HepG2 (cell line): ENCODE data around the gene CNBD2. TPM values are rescaled to one million over a fixed set of nuclear protein-coding genes. Genes with fewer than 3 reads are reported as not detected.

ENCODE experiments used
- ATF7-NPFF ChIP-seq: sonication (generic); formaldehyde crosslinking; IDR thresholded peaks from 2 replicates; pipeline ENCODE4 v1.8.1; 2023; ENCODE audit warnings: mild to moderate bottlenecking, low read depth, missing genetic modification reagents, moderate library complexity
- ATM ChIP-seq: fragments of 450-650 bp; IDR thresholded peaks from 2 replicates; pipeline ENCODE4 v1.7.1; 2017; ENCODE audit warnings: mild to moderate bottlenecking, borderline replicate concordance
- DR1 ChIP-seq: sonication (generic); formaldehyde crosslinking; IDR thresholded peaks from 2 replicates; pipeline ENCODE4 v1.8.0; 2021; ENCODE audit warnings: mild to moderate bottlenecking, missing genetic modification reagents, inconsistent platforms
- MIER2 ChIP-seq: IDR thresholded peaks from 2 replicates; pipeline ENCODE4 v1.6.1; 2016; ENCODE audit warnings: missing biosample characterization, missing genetic modification reagents
- PLRG1 ChIP-seq: fragments of 450-650 bp; conservative IDR thresholded peaks from 2 replicates; pipeline ENCODE4 v1.6.1; 2016
- RAD51 ChIP-seq: fragments of 450-650 bp; IDR thresholded peaks from 2 replicates; pipeline ENCODE4 v1.6.1; 2016; ENCODE audit warnings: borderline replicate concordance
- RBM22 ChIP-seq: fragments of 200-400 bp; formaldehyde crosslinking; optimal IDR thresholded peaks from 2 replicates; pipeline ENCODE3; 2017; ENCODE audit warnings: mild to moderate bottlenecking, low read length, moderate library complexity
- SCMH1 ChIP-seq: sonication (generic); formaldehyde crosslinking; IDR thresholded peaks from 2 replicates; pipeline ENCODE4 v1.9.0; 2021; ENCODE audit warnings: missing genetic modification reagents, mild to moderate bottlenecking, borderline replicate concordance
- SNAI1 ChIP-seq: sonication (generic); formaldehyde crosslinking; IDR thresholded peaks from 2 replicates; pipeline ENCODE4 v1.5.0; 2020; ENCODE audit warnings: mild to moderate bottlenecking, missing genetic modification reagents, borderline replicate concordance
- TRIM22 ChIP-seq: fragments of 450-650 bp; IDR thresholded peaks from 2 replicates; pipeline ENCODE4 v1.6.1; 2017
- ZBTB4 ChIP-seq: sonication (generic); formaldehyde crosslinking; IDR thresholded peaks from 2 replicates; pipeline ENCODE4 v1.4.0; 2020; ENCODE audit warnings: missing genetic modification reagents, mild to moderate bottlenecking, borderline replicate concordance
- ZFP82 ChIP-seq: sonication (generic); formaldehyde crosslinking; IDR thresholded peaks from 2 replicates; pipeline ENCODE4 v1.5.1; 2020; ENCODE audit warnings: mild to moderate bottlenecking, missing genetic modification reagents, borderline replicate concordance
- ZFYVE20 ChIP-seq: sonication (generic); formaldehyde crosslinking; IDR thresholded peaks from 2 replicates; pipeline ENCODE4 v1.8.0; 2023; ENCODE audit warnings: low read depth, mild to moderate bottlenecking, moderate library complexity, missing genetic modification reagents, borderline replicate concordance
- ZNF343 ChIP-seq: sonication (generic); formaldehyde crosslinking; IDR thresholded peaks from 2 replicates; pipeline ENCODE4 v1.4.0; 2020; ENCODE audit warnings: mild to moderate bottlenecking, missing genetic modification reagents
- ZNF441 ChIP-seq: sonication (generic); formaldehyde crosslinking; IDR thresholded peaks from 2 replicates; pipeline ENCODE4 v1.7.0; 2021; ENCODE audit warnings: missing genetic modification reagents, borderline replicate concordance
- ZNF841 ChIP-seq: sonication (generic); formaldehyde crosslinking; IDR thresholded peaks from 2 replicates; pipeline ENCODE4 v1.8.1; 2023; ENCODE audit warnings: missing genetic modification reagents, borderline replicate concordance
- polyA plus RNA-seq, 8 experiments: library from polyadenylated mRNA; depleted of rRNA in 3 of 8; stranded (reverse) in 7 of 8; unstranded in 1 of 8; fragments of >200 nt; fragmentation: Illumina TruSeq in 4 of 8; extraction: Trizol in 4 of 8; gene quantifications; 2 replicates each; pipeline versions ENCODE4 v1.2.1 to v1.2.3, GENCODE V29; 2011 to 2016; ENCODE audit warnings: low read depth in 4 of 8, missing spikeins in 1 of 8, mixed read lengths in 1 of 8; ENCODE audit not compliant: insufficient read depth in 1 of 8
- total RNA-seq, 5 experiments: library from RNA; depleted of rRNA; stranded (reverse); fragments of >200 nt; fragmentation: Illumina TruSeq; extraction: Trizol; gene quantifications; 2 replicates each; pipeline ENCODE4 v1.2.3, GENCODE V29; 2016; ENCODE audit warnings: low read depth in 1 of 5
- TF ChIP-seq, protein P1 (sequence below): sonication (generic); formaldehyde crosslinking; IDR thresholded peaks from 2 replicates; pipeline ENCODE4 v1.9.0; 2022; ENCODE audit warnings: low read depth, missing genetic modification reagents
- TF ChIP-seq, protein P2 (sequence below): sonication (generic); formaldehyde crosslinking; IDR thresholded peaks from 2 replicates; pipeline ENCODE4 v1.8.0; 2022; ENCODE audit warnings: missing genetic modification reagents, mild to moderate bottlenecking, moderate library complexity, borderline replicate concordance
- TF ChIP-seq, protein P3 (sequence below): IDR thresholded peaks from 2 replicates; pipeline ENCODE4 v1.6.1; 2016; ENCODE audit warnings: missing compliant biosample characterization, missing genetic modification reagents, borderline replicate concordance

CNBD2 gene
- total and polyA plus RNA-seq, 2 of the 13 experiments (the other 11 are each of a cell fraction or from before 2014, with no cell fraction given), result 12.4 to 22.8 TPM

- TF ChIP-seq ZNF841 (CRISPR knock-in tag) (peak; percentile 78; the same call in 1 of the 2 replicates), ZNF441 (CRISPR knock-in tag) (peak; percentile 67), ATF7-NPFF (peak; percentile 73), RBM22 (no peak), ZFYVE20 (peak; percentile 87), PLRG1 (no peak), TRIM22 (no peak), ZBTB4 (CRISPR knock-in tag) (0 out of 2 replicates have a peak, but pooled peaks have one; percentile 9), SNAI1 (CRISPR knock-in tag) (no peak), RAD51 (peak; percentile 80), ZFP82 (CRISPR knock-in tag) (peak; percentile 99), ZNF343 (CRISPR knock-in tag) (peak; percentile 96), SCMH1 (no peak), DR1 (CRISPR knock-in tag) (peak; percentile 88), ATM (no peak), MIER2 (CRISPR knock-in tag) (peak; percentile 82)
- TF ChIP-seq, protein P1, sequence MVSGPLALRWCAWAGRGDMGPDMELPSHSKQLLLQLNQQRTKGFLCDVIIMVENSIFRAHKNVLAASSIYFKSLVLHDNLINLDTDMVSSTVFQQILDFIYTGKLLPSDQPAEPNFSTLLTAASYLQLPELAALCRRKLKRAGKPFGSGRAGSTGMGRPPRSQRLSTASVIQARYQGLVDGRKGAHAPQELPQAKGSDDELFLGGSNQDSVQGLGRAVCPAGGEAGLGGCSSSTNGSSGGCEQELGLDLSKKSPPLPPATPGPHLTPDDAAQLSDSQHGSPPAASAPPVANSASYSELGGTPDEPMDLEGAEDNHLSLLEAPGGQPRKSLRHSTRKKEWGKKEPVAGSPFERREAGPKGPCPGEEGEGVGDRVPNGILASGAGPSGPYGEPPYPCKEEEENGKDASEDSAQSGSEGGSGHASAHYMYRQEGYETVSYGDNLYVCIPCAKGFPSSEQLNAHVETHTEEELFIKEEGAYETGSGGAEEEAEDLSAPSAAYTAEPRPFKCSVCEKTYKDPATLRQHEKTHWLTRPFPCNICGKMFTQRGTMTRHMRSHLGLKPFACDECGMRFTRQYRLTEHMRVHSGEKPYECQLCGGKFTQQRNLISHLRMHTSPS (CRISPR knock-in tag), result no peak
- TF ChIP-seq, protein P2, sequence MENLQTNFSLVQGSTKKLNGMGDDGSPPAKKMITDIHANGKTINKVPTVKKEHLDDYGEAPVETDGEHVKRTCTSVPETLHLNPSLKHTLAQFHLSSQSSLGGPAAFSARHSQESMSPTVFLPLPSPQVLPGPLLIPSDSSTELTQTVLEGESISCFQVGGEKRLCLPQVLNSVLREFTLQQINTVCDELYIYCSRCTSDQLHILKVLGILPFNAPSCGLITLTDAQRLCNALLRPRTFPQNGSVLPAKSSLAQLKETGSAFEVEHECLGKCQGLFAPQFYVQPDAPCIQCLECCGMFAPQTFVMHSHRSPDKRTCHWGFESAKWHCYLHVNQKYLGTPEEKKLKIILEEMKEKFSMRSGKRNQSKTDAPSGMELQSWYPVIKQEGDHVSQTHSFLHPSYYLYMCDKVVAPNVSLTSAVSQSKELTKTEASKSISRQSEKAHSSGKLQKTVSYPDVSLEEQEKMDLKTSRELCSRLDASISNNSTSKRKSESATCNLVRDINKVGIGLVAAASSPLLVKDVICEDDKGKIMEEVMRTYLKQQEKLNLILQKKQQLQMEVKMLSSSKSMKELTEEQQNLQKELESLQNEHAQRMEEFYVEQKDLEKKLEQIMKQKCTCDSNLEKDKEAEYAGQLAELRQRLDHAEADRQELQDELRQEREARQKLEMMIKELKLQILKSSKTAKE (CRISPR knock-in tag), result peak; percentile 78
- TF ChIP-seq, protein P3, sequence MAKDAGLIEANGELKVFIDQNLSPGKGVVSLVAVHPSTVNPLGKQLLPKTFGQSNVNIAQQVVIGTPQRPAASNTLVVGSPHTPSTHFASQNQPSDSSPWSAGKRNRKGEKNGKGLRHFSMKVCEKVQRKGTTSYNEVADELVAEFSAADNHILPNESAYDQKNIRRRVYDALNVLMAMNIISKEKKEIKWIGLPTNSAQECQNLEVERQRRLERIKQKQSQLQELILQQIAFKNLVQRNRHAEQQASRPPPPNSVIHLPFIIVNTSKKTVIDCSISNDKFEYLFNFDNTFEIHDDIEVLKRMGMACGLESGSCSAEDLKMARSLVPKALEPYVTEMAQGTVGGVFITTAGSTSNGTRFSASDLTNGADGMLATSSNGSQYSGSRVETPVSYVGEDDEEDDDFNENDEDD (CRISPR knock-in tag), result peak; percentile 60
Observed at GRCh38 chr20:36050436-36051317, 82.3 kb downstream of the CNBD2 start (continued).
